Measurements from ENCODE around the gene SMC2. TPM values are rescaled to one million over a fixed set of nuclear protein-coding genes. Genes with fewer than 3 reads are reported as not detected.

SMC2 gene
- total and polyA plus RNA-seq, 9 of the 15 experiments (the other 6 are each of a cell fraction or from before 2014, with no cell fraction given), result 18.0 to 54.0 (median 32.9) TPM

- TF ChIP-seq ETV1 (tag; conservative IDR thresholded peaks at IDR 0.05; ENCODE audit: low read depth) (peak; percentile 75), ZFP36 (IDR thresholded peaks at IDR 0.05; ENCODE audit: low read depth, low read length, partially characterized antibody) (no peak), U2AF2 (optimal IDR thresholded peaks at IDR 0.05; ENCODE audit: low read depth, low read length) (no peak), PCBP2 (IDR thresholded peaks at IDR 0.05; ENCODE audit: low read depth, low read length, poor library complexity, severe bottlenecking) (no peak), ZNF24 (IDR thresholded peaks at IDR 0.05) (no peak; the same call in 1 of the 2 replicates), ZFP1 (CRISPR knock-in tag; IDR thresholded peaks at IDR 0.05) (no peak), RUNX1 (IDR thresholded peaks at IDR 0.05; ENCODE audit: low read depth) (no peak), RBM39 (optimal IDR thresholded peaks at IDR 0.05; ENCODE audit: low read depth, low read length) (no peak), STAT5A (IDR thresholded peaks at IDR 0.05; ENCODE audit: borderline replicate concordance, low read length) (no peak), ZNF316 (IDR thresholded peaks at IDR 0.05) (no peak), NFIC (IDR thresholded peaks at IDR 0.05) (peak; percentile 48; the same call in 1 of the 2 replicates), ATF3 (IDR thresholded peaks at IDR 0.05) (no peak), ATF3 (CRISPR knock-in tag; conservative IDR thresholded peaks at IDR 0.05) (no peak), POLR2AphosphoS5 (IDR thresholded peaks at IDR 0.05; ENCODE audit: control insufficient read depth, insufficient read depth, low read depth, low read length) (peak; percentile 88), ZNF274 (IDR thresholded peaks at IDR 0.05; ENCODE audit: borderline replicate concordance, low read depth, low read length) (no peak), PHF20 (IDR thresholded peaks at IDR 0.05; ENCODE audit: partially characterized antibody) (peak; percentile 86), NR2F6 (CRISPR knock-in tag; IDR thresholded peaks at IDR 0.05) (no peak)
- TF ChIP-seq, protein P1, sequence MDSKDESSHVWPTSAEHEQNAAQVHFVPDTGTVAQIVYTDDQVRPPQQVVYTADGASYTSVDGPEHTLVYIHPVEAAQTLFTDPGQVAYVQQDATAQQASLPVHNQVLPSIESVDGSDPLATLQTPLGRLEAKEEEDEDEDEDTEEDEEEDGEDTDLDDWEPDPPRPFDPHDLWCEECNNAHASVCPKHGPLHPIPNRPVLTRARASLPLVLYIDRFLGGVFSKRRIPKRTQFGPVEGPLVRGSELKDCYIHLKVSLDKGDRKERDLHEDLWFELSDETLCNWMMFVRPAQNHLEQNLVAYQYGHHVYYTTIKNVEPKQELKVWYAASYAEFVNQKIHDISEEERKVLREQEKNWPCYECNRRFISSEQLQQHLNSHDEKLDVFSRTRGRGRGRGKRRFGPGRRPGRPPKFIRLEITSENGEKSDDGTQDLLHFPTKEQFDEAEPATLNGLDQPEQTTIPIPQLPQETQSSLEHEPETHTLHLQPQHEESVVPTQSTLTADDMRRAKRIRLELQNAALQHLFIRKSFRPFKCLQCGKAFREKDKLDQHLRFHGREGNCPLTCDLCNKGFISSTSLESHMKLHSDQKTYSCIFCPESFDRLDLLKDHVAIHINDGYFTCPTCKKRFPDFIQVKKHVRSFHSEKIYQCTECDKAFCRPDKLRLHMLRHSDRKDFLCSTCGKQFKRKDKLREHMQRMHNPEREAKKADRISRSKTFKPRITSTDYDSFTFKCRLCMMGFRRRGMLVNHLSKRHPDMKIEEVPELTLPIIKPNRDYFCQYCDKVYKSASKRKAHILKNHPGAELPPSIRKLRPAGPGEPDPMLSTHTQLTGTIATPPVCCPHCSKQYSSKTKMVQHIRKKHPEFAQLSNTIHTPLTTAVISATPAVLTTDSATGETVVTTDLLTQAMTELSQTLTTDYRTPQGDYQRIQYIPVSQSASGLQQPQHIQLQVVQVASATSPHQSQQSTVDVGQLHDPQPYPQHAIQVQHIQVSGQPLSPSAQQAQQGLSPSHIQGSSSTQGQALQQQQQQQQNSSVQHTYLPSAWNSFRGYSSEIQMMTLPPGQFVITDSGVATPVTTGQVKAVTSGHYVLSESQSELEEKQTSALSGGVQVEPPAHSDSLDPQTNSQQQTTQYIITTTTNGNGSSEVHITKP (IDR thresholded peaks at IDR 0.05; ENCODE audit: partially characterized antibody), result no peak
- TF ChIP-seq, protein P2, sequence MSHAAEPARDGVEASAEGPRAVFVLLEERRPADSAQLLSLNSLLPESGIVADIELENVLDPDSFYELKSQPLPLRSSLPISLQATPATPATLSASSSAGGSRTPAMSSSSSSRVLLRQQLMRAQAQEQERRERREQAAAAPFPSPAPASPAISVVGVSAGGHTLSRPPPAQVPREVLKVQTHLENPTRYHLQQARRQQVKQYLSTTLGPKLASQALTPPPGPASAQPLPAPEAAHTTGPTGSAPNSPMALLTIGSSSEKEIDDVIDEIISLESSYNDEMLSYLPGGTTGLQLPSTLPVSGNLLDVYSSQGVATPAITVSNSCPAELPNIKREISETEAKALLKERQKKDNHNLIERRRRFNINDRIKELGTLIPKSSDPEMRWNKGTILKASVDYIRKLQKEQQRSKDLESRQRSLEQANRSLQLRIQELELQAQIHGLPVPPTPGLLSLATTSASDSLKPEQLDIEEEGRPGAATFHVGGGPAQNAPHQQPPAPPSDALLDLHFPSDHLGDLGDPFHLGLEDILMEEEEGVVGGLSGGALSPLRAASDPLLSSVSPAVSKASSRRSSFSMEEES (CRISPR knock-in tag; IDR thresholded peaks at IDR 0.05), result no peak
- TF ChIP-seq, protein P3, sequence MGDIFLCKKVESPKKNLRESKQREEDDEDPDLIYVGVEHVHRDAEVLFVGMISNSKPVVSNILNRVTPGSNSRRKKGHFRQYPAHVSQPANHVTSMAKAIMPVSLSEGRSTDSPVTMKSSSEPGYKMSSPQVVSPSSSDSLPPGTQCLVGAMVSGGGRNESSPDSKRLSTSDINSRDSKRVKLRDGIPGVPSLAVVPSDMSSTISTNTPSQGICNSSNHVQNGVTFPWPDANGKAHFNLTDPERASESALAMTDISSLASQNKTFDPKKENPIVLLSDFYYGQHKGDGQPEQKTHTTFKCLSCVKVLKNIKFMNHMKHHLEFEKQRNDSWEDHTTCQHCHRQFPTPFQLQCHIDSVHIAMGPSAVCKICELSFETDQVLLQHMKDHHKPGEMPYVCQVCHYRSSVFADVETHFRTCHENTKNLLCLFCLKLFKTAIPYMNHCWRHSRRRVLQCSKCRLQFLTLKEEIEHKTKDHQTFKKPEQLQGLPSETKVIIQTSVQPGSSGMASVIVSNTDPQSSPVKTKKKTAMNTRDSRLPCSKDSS (IDR thresholded peaks at IDR 0.05; ENCODE audit: low read depth, partially characterized antibody), result no peak
These were observed at the start of gene SMC2 (continued) for GRCh38 chr9:104093647-104094533.
